GM19438 (cell line): ENCODE data around the gene CES4A.
"Not testable (repeated sequence)": the region's sequence is repeated elsewhere in the genome, so short reads cannot be mapped to it uniquely, and the experiment has no call there.

Source experiments
- ATAC-seq: cut with Tn5 transposase; IDR thresholded peaks from one replicate; pipeline ENCODE4 v1.9.1; 2021; ENCODE audit warnings: low read depth; ENCODE audit not compliant: unreplicated experiment

The CES4A gene

GRCh38 chr16:66955363-66956153 is 32.8 kb upstream of the CES4A start:
- not testable (repeated sequence) for ATAC-seq

GRCh38 chr16:66956154-66956457 is 32.3 kb upstream of the CES4A start:
- ATAC-seq: not testable (repeated sequence)

- no peak for ATAC-seq
These were observed 29.3 kb upstream of the CES4A start for GRCh38 chr16:66958857-66959703.

GRCh38 chr16:66959704-66960161 is 28.7 kb upstream of the CES4A start:
- no peak for ATAC-seq

- ATAC-seq: no peak
These were observed 28.1 kb upstream of the CES4A start for GRCh38 chr16:66960270-66960669.

- ATAC-seq: no peak
These were observed 27.2 kb upstream of the CES4A start, which contains the start of gene CES3 for GRCh38 chr16:66961065-66961744. TSS of gene CES3 (plus strand) at chr16:66961266. CDS start at chr16:66961308, 42 bp downstream.

GRCh38 chr16:66961914-66962313 is 26.5 kb upstream of the CES4A start:
- no peak for ATAC-seq

GRCh38 chr16:66964049-66964448 is 24.3 kb upstream of the CES4A start:
- ATAC-seq: no peak

GRCh38 chr16:66968847-66969246 is 19.5 kb upstream of the CES4A start:
- ATAC-seq: no peak

GRCh38 chr16:66970775-66971720 is 17.3 kb upstream of the CES4A start:
- ATAC-seq: no peak

- no peak for ATAC-seq
These were observed 15.4 kb upstream of the CES4A start for GRCh38 chr16:66972983-66973382.

GRCh38 chr16:66973716-66974115 is 14.7 kb upstream of the CES4A start:
- ATAC-seq: no peak

- ATAC-seq: not testable (repeated sequence)
These were observed 14.0 kb upstream of the CES4A start for GRCh38 chr16:66974156-66974931.

- ATAC-seq: not testable (repeated sequence)
These were observed 13.5 kb upstream of the CES4A start for GRCh38 chr16:66974932-66975246.

GRCh38 chr16:66975302-66975893 is 13.0 kb upstream of the CES4A start:
- ATAC-seq: no peak

- no peak for ATAC-seq
These were observed 11.6 kb upstream of the CES4A start for GRCh38 chr16:66976746-66977145.

GRCh38 chr16:66977341-66978113 is 10.9 kb upstream of the CES4A start:
- no peak for ATAC-seq

- no peak for ATAC-seq
These were observed 9.2 kb upstream of the CES4A start for GRCh38 chr16:66979011-66979717.
